Activated CD8-positive, alpha-beta memory T cell treated with anti-CD3 and anti-CD28 coated beads for 48 hours (primary cell): ENCODE measurements around the gene TMEM72.

Experiments used
- DNase-seq, 3 experiments: peaks; one replicate each; pipeline ENCODE4 v3.0.0-alpha.2; 2020; ENCODE audit warnings: low read depth in 2 of 3, low spot score in 2 of 3

TMEM72 gene

DNA sequence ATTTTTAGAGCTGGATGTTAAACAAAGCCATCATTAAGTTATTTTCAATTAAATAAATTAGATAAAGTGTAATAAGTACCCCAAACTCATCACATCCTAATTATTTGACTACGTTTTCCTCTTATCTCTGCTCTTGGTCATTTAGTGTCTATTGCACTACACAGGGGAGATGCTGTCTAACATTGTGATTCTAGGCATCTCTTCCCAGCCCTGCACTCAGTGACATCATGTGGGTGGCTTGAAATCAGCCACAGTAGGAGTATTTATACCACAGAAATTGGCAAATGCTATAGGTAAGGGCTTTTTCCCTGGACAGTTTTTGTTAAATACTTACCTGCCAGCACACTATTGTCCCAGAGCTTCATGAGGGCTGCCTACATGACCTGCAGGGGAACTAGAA is 21.3 kb upstream of the TMEM72 start:
- DNase-seq: no peak

DNA sequence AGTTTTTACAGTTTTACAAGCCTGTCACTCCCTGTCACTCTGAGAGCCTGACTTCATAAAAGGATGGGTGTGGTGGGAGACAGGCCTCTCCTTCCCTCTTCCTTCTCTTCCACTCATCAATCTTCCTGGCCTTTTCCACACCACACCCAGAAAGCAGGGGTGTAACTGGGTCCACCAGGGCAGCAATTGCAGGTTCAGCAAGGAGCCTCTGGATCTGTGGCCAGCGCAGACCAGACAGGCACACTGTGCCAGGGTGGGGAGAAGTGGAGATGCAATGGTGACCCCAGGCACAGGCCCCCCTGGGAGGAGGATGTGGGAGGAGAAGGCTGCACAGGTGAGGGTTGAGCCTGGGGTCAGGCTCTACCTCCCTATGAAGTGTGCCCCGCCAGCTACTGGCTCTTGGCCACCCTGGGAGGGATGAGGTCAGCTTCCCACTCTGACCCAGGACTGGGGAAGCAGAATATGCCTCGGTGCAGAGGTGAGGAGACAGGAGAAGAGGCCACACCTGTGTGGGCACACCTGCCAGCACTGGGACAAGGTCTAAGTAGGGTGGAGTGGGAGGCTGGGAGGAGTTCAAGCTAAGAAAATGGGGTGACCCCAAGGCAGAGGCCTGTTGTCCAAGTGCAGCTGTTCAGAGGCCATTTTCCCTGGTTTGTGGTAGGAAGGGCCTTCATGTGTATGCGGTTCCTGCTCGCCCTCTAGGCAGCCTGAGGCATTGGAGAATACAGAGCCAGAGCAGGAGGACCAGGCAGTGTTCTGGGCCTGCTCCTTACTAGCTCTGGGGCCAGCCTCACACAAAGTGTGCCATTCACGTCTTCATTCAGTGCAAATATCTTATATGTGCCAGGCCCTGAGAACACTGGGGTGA is 20.2 kb upstream of the TMEM72 start:
- DNase-seq: no peak

DNA sequence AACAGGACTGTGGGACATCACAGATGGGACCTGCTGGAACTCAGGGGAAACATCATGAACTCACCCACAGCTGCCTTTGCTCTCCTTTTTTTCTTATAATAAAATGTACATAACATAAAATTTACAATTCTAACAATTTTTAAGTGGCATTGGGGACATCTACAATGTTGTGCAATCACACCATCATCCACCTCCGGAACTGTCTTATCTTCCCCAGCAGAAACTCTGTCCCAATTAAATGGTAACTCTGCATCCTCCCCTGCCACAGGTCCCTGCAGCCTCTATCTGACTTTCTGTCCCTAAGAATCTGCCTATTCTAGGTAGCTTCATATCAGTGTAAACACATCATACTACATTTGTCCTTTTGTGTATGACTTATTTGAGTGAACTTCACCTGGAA is 19.4 kb upstream of the TMEM72 start:
- no peak for DNase-seq

DNA sequence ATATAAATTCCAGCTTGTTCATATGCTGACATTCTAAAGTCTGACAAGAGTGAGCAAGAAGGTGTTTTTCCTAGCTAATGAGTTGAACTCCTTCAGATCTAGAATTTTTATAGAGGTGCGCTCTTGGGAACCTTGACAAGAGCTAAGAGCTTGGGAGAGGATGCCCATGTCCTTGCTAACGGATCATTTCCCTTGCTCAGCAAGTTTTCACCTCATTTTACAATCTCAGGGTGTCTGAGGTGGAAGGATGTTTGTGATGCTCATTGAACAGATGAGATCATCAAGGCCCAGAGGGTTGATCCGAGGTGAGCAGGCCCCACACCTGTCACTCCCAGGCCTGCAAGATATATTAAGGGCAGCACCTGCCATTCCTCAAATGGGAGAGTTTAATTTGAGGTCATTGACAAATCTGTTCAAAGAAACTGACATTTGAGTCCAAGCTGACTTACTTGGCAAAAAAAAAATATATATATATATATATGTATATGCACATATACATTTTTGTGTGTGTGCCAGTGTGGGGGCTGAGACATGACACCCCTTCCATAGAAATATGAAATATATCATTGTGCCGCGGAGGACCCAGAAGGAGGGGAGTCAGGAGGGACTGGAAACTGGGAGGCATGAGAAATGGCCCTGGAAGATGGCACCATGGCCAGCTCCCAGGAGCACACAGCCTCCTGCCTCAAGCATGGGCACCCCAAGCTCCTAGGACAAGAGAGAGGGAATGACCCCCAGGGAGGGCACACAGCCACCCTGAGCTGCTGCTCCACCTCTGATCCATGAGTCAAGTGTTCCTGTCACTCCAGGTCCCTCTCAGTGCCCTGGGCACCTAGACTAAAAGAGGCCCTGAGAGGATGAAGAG is 17.3 kb upstream of the TMEM72 start:
- DNase-seq: no peak

DNA sequence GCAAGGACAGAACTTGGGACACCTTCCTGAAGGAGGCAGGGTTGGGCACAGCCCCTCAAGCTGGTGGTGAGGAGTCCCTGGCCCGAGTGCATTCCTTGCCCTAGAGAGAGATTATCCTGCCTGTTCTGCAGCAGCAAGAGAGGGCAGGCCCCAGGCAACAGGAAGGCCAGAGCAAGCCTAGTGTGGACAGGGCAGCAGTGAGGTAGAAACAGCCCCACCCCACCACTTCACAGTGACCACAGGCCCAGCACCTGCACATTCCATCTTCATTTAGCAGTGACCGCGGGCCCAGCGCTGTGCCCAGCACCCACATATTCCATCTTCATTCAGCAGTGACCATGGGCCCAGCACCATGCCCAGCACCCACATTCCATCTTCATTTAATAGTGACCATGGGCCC is 16.4 kb upstream of the TMEM72 start:
- DNase-seq: no peak

DNA sequence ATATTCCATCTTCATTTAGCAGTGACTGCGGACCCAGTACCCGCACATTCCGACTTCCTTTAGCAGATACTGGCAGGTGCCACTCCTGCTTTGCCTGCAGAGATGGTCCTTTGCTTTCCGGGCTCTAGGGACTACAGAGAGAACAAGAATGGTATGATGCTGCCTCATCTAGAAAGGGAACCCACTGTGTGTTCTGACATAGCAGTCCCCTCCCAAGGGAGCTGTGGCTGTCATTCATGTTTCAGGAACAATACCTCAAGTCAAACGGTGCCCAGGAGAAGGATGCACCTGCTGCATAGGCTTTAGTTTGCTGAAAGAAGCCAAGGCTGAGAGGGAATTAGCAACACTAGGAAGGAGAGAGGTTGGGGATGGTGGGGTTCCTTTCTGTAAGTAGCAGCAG is 15.9 kb upstream of the TMEM72 start:
- DNase-seq: no peak

DNA sequence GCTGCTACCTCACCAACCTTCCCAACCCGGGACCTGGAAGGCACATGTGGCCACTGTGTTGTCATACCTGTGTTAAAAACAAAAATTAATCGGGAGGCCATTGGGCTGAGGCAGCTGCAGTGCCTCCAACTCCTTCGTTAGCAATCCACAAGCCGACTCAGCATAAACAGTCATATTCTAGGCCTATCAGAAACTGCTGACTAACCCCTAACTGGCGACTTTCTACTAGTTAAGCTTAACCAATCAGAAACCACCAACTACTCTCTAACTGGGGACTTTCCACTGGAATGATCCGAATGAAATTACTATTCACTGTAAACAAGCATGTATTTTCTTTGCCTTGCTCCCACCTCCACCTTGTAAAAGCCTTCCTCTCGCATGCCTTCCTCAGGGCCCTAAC is 14.1 kb upstream of the TMEM72 start:
- no peak for DNase-seq

DNA sequence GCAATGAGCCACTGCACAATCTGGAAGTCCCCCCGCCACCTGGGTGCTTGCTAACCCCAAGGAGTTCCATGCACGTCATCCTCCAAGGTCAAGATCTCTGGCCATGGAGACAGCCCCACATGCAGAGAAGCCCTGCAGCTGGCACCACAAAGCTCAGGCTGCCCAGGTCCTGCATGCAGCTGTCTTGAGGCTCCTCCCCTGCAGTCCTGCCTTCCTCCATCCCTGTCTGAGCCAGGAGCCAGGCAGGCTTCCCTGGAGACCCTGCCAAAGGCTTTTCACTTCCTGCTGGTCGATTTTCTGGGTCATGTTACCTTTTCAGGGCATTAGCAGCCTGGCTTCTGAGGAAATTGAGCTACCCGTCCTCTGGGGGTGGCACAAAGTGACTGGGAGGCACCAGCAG is 12.5 kb upstream of the TMEM72 start:
- DNase-seq: no peak

DNA sequence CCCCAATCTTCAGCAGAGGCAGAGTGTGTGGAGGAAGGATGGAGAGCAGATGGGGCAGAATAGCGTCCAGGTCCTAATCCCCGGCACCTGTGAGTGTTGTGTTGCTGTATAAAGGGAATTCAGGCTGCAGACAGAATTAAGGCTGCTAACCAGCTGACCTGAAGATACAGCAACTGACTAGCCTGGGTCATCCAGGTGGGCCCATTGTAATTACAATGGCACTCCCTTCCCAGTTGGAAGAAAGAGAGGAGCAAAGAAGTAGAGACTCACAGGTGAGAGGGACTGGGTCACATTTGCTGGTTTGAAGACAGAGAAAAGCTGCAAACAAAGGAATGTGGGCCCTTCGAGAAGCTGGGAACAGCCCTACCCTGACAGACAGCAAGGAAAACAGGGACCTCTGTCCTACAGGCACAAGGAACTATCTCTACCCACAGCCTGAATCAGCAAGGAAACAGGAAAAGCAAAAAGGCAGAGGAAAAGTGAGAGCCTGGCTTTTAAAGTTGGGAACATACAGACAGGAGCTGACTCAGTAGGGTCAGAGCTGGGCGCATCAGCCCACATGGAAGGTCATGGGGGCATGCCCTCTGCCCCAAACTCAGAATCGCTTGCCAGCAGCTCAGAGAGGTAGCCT is 11.6 kb upstream of the TMEM72 start:
- DNase-seq: no peak

DNA sequence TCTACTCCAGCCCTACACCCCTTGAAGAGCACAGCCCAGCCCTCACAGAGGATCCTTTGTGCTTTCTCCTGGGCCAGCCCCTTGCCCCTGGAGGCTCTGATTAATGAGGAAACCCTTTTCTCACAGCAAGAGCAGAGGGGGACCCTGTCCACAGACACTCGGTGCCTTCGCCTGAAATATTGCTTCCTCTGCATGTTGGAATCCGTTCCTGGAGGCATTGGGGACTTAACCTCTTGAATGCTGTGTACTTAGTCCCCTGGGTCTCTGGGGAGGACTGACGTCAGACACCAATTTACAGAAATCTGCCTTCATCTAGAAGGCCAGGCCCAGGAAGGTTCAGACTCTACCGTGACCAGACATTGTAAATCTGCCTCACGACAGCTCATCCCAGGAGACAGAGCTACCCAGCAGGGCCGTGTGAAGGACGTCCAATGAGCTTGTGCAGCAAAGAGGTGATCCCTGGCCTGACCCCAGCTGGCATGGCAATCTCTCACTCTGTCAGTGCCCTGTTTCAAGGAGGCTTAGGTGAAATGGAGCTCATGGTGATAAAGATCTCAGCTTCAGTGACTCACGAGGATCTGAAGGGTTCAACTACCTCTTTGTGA is 8.1 kb upstream of the TMEM72 start:
- DNase-seq: no peak

DNA sequence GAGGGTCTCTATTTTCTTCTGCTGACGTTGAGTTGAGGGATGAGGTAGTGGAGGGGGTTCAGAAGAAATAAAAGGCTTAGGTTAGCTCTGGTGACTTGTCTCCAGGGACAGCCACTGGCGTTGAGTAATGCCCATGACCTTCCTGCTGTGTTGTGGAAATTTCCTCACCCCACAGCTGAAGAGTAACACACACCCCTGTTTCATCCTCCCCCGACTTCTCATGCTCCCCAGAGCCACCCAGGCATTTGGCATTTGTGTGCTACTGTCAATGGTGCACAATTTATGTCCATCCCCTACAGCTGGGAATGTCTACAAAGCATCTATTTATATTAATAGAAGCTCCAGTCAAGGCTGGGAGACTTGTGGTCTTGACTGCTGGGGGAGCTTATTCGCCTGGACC is 4.7 kb upstream of the TMEM72 start:
- no peak for DNase-seq

DNA sequence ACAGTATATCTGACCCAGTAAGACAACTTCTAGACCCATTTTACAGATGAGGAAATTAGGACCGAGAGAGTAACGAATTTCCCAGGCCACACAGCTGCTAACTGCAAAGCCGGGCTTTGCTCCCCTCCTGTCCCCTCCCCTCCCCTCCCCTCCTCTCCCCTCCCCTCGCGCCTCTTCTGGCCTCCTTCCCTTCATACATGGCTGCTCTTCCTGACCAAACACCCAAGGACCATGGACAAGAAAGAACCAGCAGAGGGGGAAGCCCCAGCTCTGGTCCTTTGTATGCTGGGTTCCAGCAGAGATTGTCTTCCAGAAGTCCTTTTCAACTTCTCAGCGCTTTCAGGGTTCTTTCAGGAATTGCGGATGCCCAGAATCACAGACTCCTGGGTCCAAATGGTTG is 3.6 kb upstream of the TMEM72 start:
- no peak for DNase-seq

DNA sequence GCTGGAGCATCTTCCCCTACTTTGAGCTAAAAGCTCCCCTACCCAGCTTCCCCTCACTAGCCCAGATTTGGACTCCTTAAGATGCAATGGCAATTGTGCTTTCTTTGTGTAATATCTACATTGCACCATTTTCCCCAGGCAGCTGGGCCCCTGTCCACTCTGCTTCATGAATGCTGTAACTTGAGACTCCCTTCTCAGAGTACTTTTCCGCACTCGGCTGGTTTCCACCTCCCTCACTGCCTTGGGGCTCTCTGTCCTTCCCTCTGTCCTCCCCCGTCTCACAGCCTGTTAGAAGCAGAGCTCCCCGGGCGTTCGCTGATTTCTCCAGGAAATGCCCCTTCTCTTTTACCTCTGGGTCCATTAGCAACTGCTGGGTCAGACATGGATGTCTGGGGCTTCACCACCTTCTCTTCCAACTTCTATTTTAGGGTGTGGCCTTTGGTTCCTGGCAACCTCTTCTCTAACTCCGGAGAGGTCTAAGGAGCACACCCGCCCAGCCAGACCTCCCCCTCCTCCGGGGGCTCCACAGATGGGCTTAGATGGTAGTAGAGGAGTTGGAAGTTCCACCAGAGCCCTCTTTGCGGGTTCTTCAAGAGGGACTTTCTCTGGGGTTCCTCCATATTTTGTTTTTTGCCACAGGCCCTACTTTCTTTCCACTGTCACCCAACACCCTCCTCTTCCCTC is 2.9 kb upstream of the TMEM72 start:
- DNase-seq: no peak

DNA sequence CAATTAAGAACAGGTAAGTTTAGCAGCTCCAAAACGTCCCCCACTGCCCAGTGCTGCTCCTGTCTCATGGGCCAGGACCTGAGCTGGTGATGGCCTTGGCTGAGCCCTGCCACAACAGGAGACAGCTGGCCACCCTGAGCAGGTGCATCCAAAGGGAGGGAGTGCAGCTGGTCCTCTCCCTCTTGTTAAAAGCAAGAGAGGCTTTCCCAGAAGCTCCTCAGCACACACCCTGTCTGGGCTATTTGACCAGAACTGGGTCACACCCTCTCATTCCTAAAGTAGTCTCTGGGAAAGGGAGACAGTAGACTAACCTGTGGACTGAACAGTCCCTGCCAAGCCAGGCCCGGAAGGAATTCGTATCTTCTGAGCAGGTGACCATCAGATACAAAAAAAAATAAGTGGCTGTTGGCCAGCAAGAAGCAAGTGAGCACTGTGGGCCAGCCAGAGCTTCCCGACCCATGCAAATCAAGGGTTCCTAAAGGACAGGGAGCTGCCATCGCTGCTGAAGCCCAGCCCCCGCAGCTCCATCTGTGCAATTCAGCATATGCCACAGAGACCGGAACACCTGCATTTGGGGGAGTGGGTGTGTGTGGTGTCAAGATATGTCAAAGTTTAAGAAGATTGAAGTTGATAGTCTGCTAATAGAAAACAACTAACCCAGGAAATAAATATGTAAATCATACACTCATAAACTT is 2.1 kb upstream of the TMEM72 start:
- no peak for DNase-seq

DNA sequence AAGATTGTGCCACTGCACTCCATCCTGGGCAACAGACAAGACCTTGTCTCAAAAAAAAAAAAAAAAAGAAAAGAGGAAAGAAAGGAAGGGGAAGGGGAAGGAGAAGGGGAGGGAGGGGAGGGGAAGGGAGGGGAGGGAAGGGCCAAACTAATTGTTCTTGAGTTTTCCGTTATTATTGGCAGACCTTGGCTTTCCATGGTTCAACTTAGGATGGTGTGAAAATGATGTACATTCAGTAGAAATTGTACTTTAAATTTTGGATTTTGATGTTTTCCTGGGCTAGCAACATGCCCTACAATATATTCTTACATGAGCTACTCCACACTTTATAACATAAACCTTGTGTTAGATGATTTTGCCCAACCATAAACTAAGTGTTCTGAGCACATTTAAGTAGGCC is 1.2 kb upstream of the TMEM72 start:
- no peak for DNase-seq

DNA sequence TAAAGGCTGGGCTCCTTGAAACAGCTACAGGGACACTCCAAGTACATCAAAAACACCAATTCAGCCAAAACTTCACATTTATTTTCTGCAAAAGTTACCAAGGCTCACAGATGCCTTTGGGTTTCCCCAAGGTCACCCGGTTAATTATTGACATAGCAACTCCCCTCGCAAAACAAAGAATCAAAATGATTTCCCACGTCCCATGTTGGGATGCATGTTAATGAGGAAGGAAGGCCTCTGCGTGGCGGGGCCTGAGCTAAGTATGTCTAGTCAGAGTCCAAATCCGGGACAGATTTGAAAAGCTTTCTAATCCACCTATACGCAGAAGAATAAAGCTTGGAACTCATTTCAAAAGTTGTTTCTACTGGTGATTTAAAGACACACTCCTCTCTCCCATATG is 535 bp upstream of the TMEM72 start:
- DNase-seq: no peak

DNA sequence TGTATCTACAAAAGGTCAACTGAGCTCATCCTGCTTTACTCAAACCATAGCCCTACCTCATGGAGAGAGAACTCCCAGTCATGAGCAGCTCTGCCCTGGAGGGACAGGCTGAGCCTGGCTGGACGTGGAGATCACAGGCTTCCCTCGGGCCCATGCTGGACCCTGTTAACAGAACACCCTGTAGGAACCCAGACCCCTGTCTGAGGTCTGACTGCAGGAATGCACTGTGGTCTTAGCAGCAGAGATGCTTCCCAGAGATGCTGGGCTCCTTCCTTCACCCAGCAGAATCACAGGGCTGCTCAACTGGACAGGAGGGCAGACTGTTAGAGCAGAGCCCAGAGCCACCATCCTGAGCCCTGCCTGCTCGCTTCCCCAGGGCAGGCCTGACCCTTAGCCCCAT is 814 bp downstream of the TMEM72 start:
- no peak for DNase-seq

DNA sequence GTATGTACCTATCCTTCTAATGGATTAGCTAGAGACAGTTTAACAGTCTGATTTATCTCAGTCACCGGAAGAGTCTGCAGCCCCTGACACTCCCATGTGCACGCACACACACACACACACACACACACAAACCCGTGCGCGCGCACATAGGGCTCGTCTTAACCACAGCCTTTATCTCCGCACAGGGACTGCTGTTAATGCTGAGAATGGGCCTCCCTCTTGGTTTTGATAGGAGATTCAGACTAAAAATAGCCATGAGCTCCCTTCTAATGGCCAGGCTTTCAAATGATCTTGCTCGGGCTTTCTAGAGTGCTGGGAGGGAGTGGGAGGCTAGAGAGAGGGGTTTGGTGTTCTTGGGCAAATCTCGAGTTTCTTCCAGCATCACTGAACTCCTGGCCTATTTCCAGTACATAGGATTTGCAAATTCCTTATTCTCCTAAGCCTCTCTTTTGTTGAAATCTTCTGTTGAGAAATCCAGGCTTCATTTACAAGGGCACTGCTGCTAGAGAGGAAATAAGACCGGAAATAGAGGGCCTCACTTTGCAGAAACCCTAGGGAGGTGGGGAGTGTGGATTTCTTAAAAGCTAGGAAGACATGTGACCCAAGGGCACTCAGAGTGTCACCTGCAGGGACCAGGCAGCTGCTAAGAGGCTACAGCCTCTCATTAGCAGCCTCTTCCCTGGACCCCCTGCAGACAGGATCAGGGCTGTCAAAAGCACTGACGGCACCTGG is 2.4 kb downstream of the TMEM72 start:
- DNase-seq: no peak

DNA sequence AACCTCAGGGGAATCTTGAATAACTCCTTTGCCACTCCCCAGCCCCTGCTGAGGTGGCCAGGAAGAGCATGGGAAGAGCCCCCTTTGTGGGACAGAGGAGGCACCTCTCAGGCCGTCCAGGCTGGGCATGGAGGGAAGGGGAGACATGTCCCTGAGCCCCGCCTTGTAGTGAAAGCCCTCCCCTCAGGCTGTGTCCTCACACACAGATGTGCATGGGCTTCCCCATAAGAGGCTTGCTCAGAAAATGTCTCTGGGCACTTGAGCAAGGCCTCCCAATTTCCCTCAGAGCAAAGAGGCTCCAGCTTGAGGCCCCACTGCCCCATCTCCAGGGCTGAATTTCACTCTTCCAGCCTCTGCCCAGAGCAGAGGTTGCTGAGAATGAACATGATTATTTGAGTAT is 3.8 kb downstream of the TMEM72 start:
- DNase-seq: no peak

DNA sequence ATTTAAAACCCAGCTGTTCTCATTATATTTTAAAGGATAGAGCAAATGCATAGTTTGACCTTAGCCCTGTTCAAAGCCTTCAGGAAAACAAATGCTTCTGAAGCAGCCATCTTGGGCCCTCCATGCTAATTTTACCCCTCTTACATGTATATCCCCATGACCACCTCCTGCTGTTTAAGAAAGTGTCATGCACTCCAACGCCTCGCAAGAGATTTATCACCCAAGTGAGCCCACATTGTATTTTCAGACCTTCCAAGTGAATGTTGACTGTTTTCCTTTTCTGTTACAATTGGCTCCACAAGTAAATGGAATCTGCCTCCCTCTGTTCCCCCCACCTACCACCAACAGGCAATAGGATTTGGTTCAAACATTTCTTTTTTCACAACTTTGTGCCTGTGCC is 5.3 kb downstream of the TMEM72 start:
- no peak for DNase-seq
